Osteocyte (in vitro differentiated cells): ENCODE measurements around the gene PPA2. TPM values are rescaled to one million over a fixed set of nuclear protein-coding genes. Genes with fewer than 3 reads are reported as not detected.

ENCODE experiments used
- DNase-seq: peaks from one replicate; pipeline ENCODE4 v3.0.0; 2021; ENCODE audit warnings: mixed read lengths; ENCODE audit not compliant: unreplicated experiment; ENCODE audit errors: extremely low spot score
- H3K27ac Mint-ChIP-seq: one replicate; pipeline ENCODE4 v1.8.0; 2021; ENCODE audit warnings: mild to moderate bottlenecking, mixed read lengths; ENCODE audit not compliant: unreplicated experiment
- H3K27me3 Mint-ChIP-seq: one replicate; pipeline ENCODE4 v1.8.0; 2021; ENCODE audit warnings: mixed read lengths; ENCODE audit not compliant: unreplicated experiment
- H3K36me3 Mint-ChIP-seq: one replicate; pipeline ENCODE4 v1.8.0; 2021; ENCODE audit warnings: mixed read lengths; ENCODE audit not compliant: unreplicated experiment
- H3K4me1 Mint-ChIP-seq: one replicate; pipeline ENCODE4 v1.8.0; 2021; ENCODE audit warnings: mixed read lengths; ENCODE audit not compliant: unreplicated experiment
- H3K4me3 Mint-ChIP-seq: one replicate; pipeline ENCODE4 v1.8.0; 2021; ENCODE audit warnings: mild to moderate bottlenecking, moderate library complexity, mixed read lengths; ENCODE audit not compliant: unreplicated experiment
- H3K9me3 Mint-ChIP-seq: one replicate; pipeline ENCODE4 v1.8.0; 2021; ENCODE audit warnings: mixed read lengths; ENCODE audit not compliant: unreplicated experiment
- CTCF ChIP-seq: fragments of 200-600 bp; sonication (generic); IDR thresholded peaks from 2 replicates; pipeline ENCODE4 v1.5.0; 2021; ENCODE audit warnings: antibody characterized with exemption, mild to moderate bottlenecking, moderate library complexity
- total RNA-seq: library from RNA; stranded (reverse); gene quantifications from 2 replicates; pipeline ENCODE4 v1.2.1, GENCODE V29; 2021

PPA2 gene
- total RNA-seq, 1 donor from 2014 or later = 68.2 TPM

GRCh38 chr4:105437637-105438036 is 36.2 kb downstream of the PPA2 start:
- no peaks in the 10 kb centered on the region for H3K4me1 Mint-ChIP-seq
- H3K36me3 Mint-ChIP-seq = peaks cover 55% of the 10 kb centered on the region
- H3K27me3 Mint-ChIP-seq = no peaks in the 10 kb centered on the region
- no peak overlapping the region for H3K4me3 Mint-ChIP-seq
- peaks cover 17% of the 10 kb centered on the region for H3K9me3 Mint-ChIP-seq
- no peak overlapping the region for H3K27ac Mint-ChIP-seq
- TF ChIP-seq CTCF = no peak
- DNase-seq = no peak

- H3K9me3 Mint-ChIP-seq = peaks cover 17% of the 10 kb centered on the region
- DNase-seq = no peak
- no peak overlapping the region for H3K27ac Mint-ChIP-seq
- peaks cover 61% of the 10 kb centered on the region for H3K36me3 Mint-ChIP-seq
- H3K4me3 Mint-ChIP-seq = no peak overlapping the region
- H3K4me1 Mint-ChIP-seq = no peaks in the 10 kb centered on the region
- TF ChIP-seq CTCF = no peak
- H3K27me3 Mint-ChIP-seq = no peaks in the 10 kb centered on the region
These were observed 37.4 kb downstream of the PPA2 start for GRCh38 chr4:105436414-105436813.

- Mint-ChIP-seq H3K4me1 (no peaks in the 10 kb centered on the region), H3K9me3 (peaks cover 17% of the 10 kb centered on the region), H3K27ac (no peak overlapping the region), H3K36me3 (peaks cover 54% of the 10 kb centered on the region), H3K27me3 (no peaks in the 10 kb centered on the region), H3K4me3 (no peak overlapping the region)
- TF ChIP-seq CTCF = no peak
- no peak for DNase-seq
These were observed 38.9 kb downstream of the PPA2 start for GRCh38 chr4:105434940-105435339.

GRCh38 chr4:105433421-105433820 is 40.4 kb downstream of the PPA2 start:
- no peak for DNase-seq
- H3K27ac Mint-ChIP-seq = no peak overlapping the region
- H3K9me3 Mint-ChIP-seq = peaks cover 17% of the 10 kb centered on the region
- no peaks in the 10 kb centered on the region for H3K4me1 Mint-ChIP-seq
- TF ChIP-seq CTCF = no peak
- peaks cover 56% of the 10 kb centered on the region for H3K36me3 Mint-ChIP-seq
- H3K4me3 Mint-ChIP-seq = no peak overlapping the region
- H3K27me3 Mint-ChIP-seq = no peaks in the 10 kb centered on the region

GRCh38 chr4:105432438-105432837 is 41.4 kb downstream of the PPA2 start:
- Mint-ChIP-seq H3K36me3 (peaks cover 66% of the 10 kb centered on the region), H3K4me3 (no peak overlapping the region), H3K27me3 (no peaks in the 10 kb centered on the region), H3K27ac (no peak overlapping the region), H3K4me1 (no peaks in the 10 kb centered on the region), H3K9me3 (peaks cover 17% of the 10 kb centered on the region)
- TF ChIP-seq CTCF = no peak
- no peak for DNase-seq
